IMR-90 (cell line): ENCODE results near the gene NATD1. TPM values are rescaled to one million over a fixed set of nuclear protein-coding genes. Genes with fewer than 3 reads are reported as not detected.

ENCODE experiments used
- ATAC-seq: fragments of 200-7000 bp; cut with Tn5 transposase; 2 replicates; pipeline ENCODE4 v1.9.1; 2020; ENCODE audit warnings: low read depth, mild to moderate bottlenecking, moderate library complexity
- BruUV-seq: library from RNA; stranded (reverse); fragments of 400-500 nt; replicated peaks from 2 replicates; lab custom pipeline; 2021; lab: Mats Ljungman, UMichigan
- CTCF ChIA-PET: fragments of 300-600 bp; formaldehyde crosslinking; extraction: SDS; loops from one replicate; lab custom pipeline; 2021; ENCODE audit warnings: antibody characterized with exemption; lab: Yijun Ruan, JAX
- POLR2A ChIA-PET: fragments of 300-600 bp; sonication (Branson Sonifier 250); formaldehyde crosslinking; loops from one replicate; lab custom pipeline; 2022; ENCODE audit warnings: antibody characterized with exemption; ENCODE audit not compliant: unreplicated experiment; lab: Charles Lee
- DNase-seq: peaks from one replicate; pipeline ENCODE4 v3.0.0; 2013
- H2AFZ ChIP-seq: replicated peaks from 2 replicates; pipeline ENCODE3; 2013; ENCODE audit warnings: low read length, mild to moderate bottlenecking; ENCODE audit not compliant: poor library complexity
- H2AK5ac ChIP-seq: 2 replicates; pipeline ENCODE4 v1.6.1; 2013; ENCODE audit warnings: low read depth, low read length, inconsistent platforms
- H2AK9ac ChIP-seq: replicated peaks from 2 replicates; pipeline ENCODE3; 2013; ENCODE audit warnings: mild to moderate bottlenecking, low read depth, low read length, moderate library complexity; ENCODE audit not compliant: poor library complexity
- H2BK120ac ChIP-seq: 2 replicates; pipeline ENCODE4 v1.6.1; 2013; ENCODE audit warnings: low read depth, low read length, inconsistent platforms
- H2BK15ac ChIP-seq: 3 replicates; pipeline ENCODE4 v1.6.1; 2013; ENCODE audit warnings: low read depth, low read length, inconsistent platforms
- H2BK20ac ChIP-seq: 2 replicates; pipeline ENCODE4 v1.6.1; 2013; ENCODE audit warnings: low read depth, mild to moderate bottlenecking, inconsistent platforms, low read length, moderate library complexity
- H2BK5ac ChIP-seq: 2 replicates; pipeline ENCODE4 v1.6.1; 2013; ENCODE audit warnings: mild to moderate bottlenecking, low read depth, low read length, inconsistent platforms; ENCODE audit not compliant: poor library complexity, severe bottlenecking
- H3K14ac ChIP-seq: replicated peaks from 2 replicates; pipeline ENCODE4 v1.6.1; 2013; ENCODE audit warnings: low read depth, low read length, inconsistent platforms
- H3K18ac ChIP-seq: 2 replicates; pipeline ENCODE4 v1.6.1; 2013; ENCODE audit warnings: low read depth, low read length, control low read depth
- H3K23ac ChIP-seq: 2 replicates; pipeline ENCODE4 v1.6.1; 2013; ENCODE audit warnings: low read depth, low read length, inconsistent platforms
- H3K27ac ChIP-seq: 2 replicates; pipeline ENCODE4 v1.5.1; 2013; ENCODE audit warnings: mild to moderate bottlenecking, control low read depth, low read length; ENCODE audit not compliant: insufficient read depth
- H3K27me3 ChIP-seq: 2 replicates; pipeline ENCODE4 v1.6.1; 2013; ENCODE audit warnings: low read length; ENCODE audit not compliant: control insufficient read depth, insufficient read depth
- H3K36me3 ChIP-seq: 2 replicates; pipeline ENCODE4 v1.6.1; 2013; ENCODE audit warnings: low read length, mixed read lengths; ENCODE audit not compliant: control insufficient read depth, insufficient read depth
- H3K4ac ChIP-seq: 2 replicates; pipeline ENCODE4 v1.6.1; 2013; ENCODE audit warnings: low read depth, low read length, inconsistent platforms
- H3K4me1 ChIP-seq: 2 replicates; pipeline ENCODE4 v1.6.1; 2013; ENCODE audit warnings: low read length, mixed read lengths; ENCODE audit not compliant: control insufficient read depth, insufficient read depth
- H3K4me2 ChIP-seq: 2 replicates; pipeline ENCODE4 v1.6.1; 2013; ENCODE audit warnings: low read depth, mild to moderate bottlenecking, control low read depth, low read length, moderate library complexity
- H3K4me3 ChIP-seq: 2 replicates; pipeline ENCODE4 v1.5.1; 2013; ENCODE audit warnings: low read depth, mild to moderate bottlenecking, control low read depth, low read length, moderate library complexity; ENCODE audit not compliant: insufficient read depth
- H3K56ac ChIP-seq: 2 replicates; pipeline ENCODE4 v1.6.1; 2013; ENCODE audit warnings: low read length, inconsistent platforms; ENCODE audit not compliant: insufficient read depth; ENCODE audit errors: extremely low read depth
- H3K79me1 ChIP-seq, 2 experiments: 2 replicates each; pipeline ENCODE4 v1.6.1; 2013; ENCODE audit warnings: low read length in 2 of 2, inconsistent platforms in 1 of 2, low read depth in 1 of 2
- H3K9ac ChIP-seq: 2 replicates; pipeline ENCODE4 v1.6.1; 2013; ENCODE audit warnings: low read depth, low read length, control low read depth
- H3K9me1 ChIP-seq: 2 replicates; pipeline ENCODE4 v1.6.1; 2013; ENCODE audit warnings: low read length, inconsistent platforms; ENCODE audit not compliant: insufficient read depth
- H3K9me3 ChIP-seq: 2 replicates; pipeline ENCODE4 v1.6.1; 2013; ENCODE audit warnings: low read length; ENCODE audit not compliant: control insufficient read depth, insufficient read depth
- H4K20me1 ChIP-seq: 2 replicates; pipeline ENCODE4 v1.6.1; 2013; ENCODE audit warnings: low read length, inconsistent platforms; ENCODE audit not compliant: insufficient read depth
- H4K5ac ChIP-seq: 2 replicates; pipeline ENCODE4 v1.6.1; 2013; ENCODE audit warnings: mild to moderate bottlenecking, low read depth, low read length, control low read depth
- H4K8ac ChIP-seq, 2 experiments: 2 replicates each; pipeline ENCODE4 v1.6.1; 2013; ENCODE audit warnings: low read depth in 2 of 2, low read length in 2 of 2, control low read depth in 1 of 2, inconsistent platforms in 1 of 2
- H4K91ac ChIP-seq: 2 replicates; pipeline ENCODE4 v1.6.1; 2013; ENCODE audit warnings: low read depth, low read length, inconsistent platforms; ENCODE audit not compliant: insufficient read depth
- CEBPB ChIP-seq: IDR thresholded peaks from 2 replicates; pipeline ENCODE4 v1.6.1; 2012; ENCODE audit warnings: low read depth, low read length, improper control_type of control experiment
- CHD1 ChIP-seq: IDR thresholded peaks from 2 replicates; pipeline ENCODE4 v1.6.1; 2012; ENCODE audit warnings: low read depth, low read length, improper control_type of control experiment
- FOS ChIP-seq: fragments of 150-350 bp; IDR thresholded peaks from 2 replicates; pipeline ENCODE4 v1.6.1; 2016; ENCODE audit warnings: low read depth, low read length
- MXI1 ChIP-seq: IDR thresholded peaks from 2 replicates; pipeline ENCODE4 v1.6.1; 2012; ENCODE audit warnings: low read depth, mild to moderate bottlenecking, low read length, moderate library complexity, borderline replicate concordance
- RAD21 ChIP-seq: IDR thresholded peaks from 2 replicates; pipeline ENCODE4 v1.6.1; 2012; ENCODE audit warnings: low read length, improper control_type of control experiment
- RCOR1 ChIP-seq: IDR thresholded peaks from 2 replicates; pipeline ENCODE4 v1.6.1; 2012; ENCODE audit warnings: mild to moderate bottlenecking, low read length, improper control_type of control experiment; ENCODE audit not compliant: insufficient replicate concordance
- RFX5 ChIP-seq: IDR thresholded peaks from 2 replicates; pipeline ENCODE4 v1.8.0; 2012; ENCODE audit warnings: low read depth, mild to moderate bottlenecking, low read length, moderate library complexity
- SMC3 ChIP-seq: fragments of 150-350 bp; IDR thresholded peaks from 2 replicates; pipeline ENCODE4 v1.6.1; 2016; ENCODE audit warnings: low read depth, mild to moderate bottlenecking, antibody characterized with exemption, low read length, moderate library complexity
- WGBS, 2 experiments: methylation state at CpG; one replicate each; pipeline versions ENCODE4 v1.1.5 to v1.1.7; 2013; ENCODE audit warnings: missing lambda C conversion rate in 2 of 2; ENCODE audit not compliant: insufficient read length in 1 of 2; ENCODE audit errors: extremely low coverage in 2 of 2; 5-methylcytosine and 5-hydroxymethylcytosine counted together
- dilution Hi-C: fragments of 300-500 bp; cut with HindIII; formaldehyde crosslinking; loops from one replicate; pipeline ENCODE4 v1.14.3; 2018; ENCODE audit warnings: low sequenced_read_pairs; ENCODE audit not compliant: unreplicated experiment
- in situ Hi-C: fragments of 300-500 bp; cut with MboI; formaldehyde crosslinking; loops from 3 replicates; pipeline ENCODE4 v1.14.3; 2019; ENCODE audit warnings: low sequenced_read_pairs, inconsistent platforms, mixed read lengths
- intact Hi-C: fragments of 100-400 bp; cut with micrococcal nuclease; formaldehyde crosslinking; loops from 2 replicates; pipeline ENCODE4 v1.10.0; 2022
- polyA plus RNA-seq, 3 experiments: library from polyadenylated mRNA; depleted of rRNA; stranded (reverse); fragments of >200 nt; gene quantifications; 2 replicates each; pipeline ENCODE4 v1.2.3, GENCODE V29; 2012; ENCODE audit warnings: low replicate concordance in 1 of 3
- total RNA-seq: library from RNA; depleted of rRNA; stranded (reverse); fragments of >200 nt; gene quantifications from 2 replicates; pipeline ENCODE4 v1.2.3, GENCODE V29; 2012
- TF ChIP-seq, protein P1 (sequence below): fragments of 150-350 bp; IDR thresholded peaks from 2 replicates; pipeline ENCODE4 v1.6.1; 2016; ENCODE audit warnings: low read depth, mild to moderate bottlenecking, low read length, moderate library complexity, borderline replicate concordance
- TF ChIP-seq, protein P2 (sequence below): fragments of 150-350 bp; IDR thresholded peaks from 2 replicates; pipeline ENCODE4 v1.6.1; 2017; ENCODE audit warnings: mild to moderate bottlenecking, antibody characterized with exemption, low read length, low read depth
- TF ChIP-seq, protein P3 (sequence below): conservative IDR thresholded peaks from 2 replicates; pipeline ENCODE4 v1.5.1; 2012; ENCODE audit warnings: mild to moderate bottlenecking, low read depth, low read length, improper control_type of control experiment

Gene NATD1
- total and polyA plus RNA-seq, 2 of the 4 experiments (the other 2 are of a cell fraction): 0.90 to 4.3 TPM

DNA sequence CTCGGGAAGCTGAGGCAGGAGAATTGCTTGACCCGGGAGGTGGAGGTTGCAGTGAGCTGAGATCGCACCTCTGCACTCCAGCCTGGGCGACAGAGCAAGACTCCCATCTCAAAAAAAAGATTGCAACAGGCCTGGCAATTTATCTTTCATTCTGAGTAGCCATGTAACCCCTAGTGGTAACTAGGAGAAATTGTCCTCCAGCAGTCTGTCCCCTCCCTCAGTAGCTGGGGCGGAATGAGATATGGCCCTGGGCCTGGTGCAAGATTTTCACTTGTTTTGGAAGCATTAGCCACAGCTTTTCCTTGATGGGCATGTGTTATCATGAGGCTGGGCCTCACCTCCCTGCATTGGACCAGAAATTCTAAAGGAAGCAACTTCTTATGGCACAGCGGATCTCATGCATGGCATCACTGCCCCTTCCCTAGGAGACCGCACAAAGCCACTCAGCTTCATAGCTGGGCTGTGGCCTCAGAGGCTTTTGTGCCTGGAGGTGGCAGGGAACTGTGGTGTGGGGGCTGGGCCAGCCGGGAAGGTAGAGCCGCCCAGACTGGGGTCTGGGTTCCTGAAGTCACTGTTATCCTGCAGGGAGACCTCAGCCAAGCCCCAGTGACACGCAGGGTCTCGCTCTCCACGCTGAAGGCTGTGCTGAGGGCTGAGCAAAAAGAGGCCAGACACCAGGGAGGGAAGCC is 13.4 kb downstream of the NATD1 start (continued):
- TF ChIP-seq, protein P1, sequence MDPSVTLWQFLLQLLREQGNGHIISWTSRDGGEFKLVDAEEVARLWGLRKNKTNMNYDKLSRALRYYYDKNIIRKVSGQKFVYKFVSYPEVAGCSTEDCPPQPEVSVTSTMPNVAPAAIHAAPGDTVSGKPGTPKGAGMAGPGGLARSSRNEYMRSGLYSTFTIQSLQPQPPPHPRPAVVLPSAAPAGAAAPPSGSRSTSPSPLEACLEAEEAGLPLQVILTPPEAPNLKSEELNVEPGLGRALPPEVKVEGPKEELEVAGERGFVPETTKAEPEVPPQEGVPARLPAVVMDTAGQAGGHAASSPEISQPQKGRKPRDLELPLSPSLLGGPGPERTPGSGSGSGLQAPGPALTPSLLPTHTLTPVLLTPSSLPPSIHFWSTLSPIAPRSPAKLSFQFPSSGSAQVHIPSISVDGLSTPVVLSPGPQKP: no peak

DNA sequence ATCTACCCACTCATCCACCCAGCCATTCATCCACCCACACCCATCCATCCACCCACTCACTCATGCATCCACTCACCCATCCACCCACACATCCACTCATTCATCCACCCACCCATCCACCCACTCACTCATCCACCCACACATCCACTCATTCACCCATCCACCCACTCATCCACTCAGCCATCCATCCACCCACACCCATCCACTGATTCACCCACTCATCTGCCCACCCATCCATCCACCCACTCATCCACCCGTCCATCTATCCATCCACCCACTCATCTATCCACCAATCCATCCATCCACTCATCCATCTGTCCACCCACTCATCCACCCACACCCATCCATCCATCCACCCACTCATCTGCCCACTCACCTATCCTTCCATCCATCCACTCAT is 17.3 kb downstream of the NATD1 start:
- Histone ChIP-seq H3K9me1 (no peaks in the 10 kb centered on the region), H3K4me1 (0 out of 2 replicates have a peak, but pooled peaks cover 1% of the 10 kb centered on the region), H2BK5ac (peak overlapping the region; percentile 23), H3K79me1 (no peaks in the 10 kb centered on the region; a peak in 1 of 4 replicates), H3K4ac (no peak overlapping the region), H4K91ac (no peak overlapping the region), H2BK120ac (no peak overlapping the region), H3K27ac (no peak overlapping the region), H3K14ac (no peak overlapping the region), H3K56ac (no peak overlapping the region), H3K27me3 (no peaks in the 10 kb centered on the region), H4K20me1 (no peaks in the 10 kb centered on the region; the same call in 1 of the 2 replicates), H2AFZ (no peak overlapping the region), H4K5ac (no peak overlapping the region), H4K8ac (no peak overlapping the region), H2BK15ac (no peak overlapping the region), H3K36me3 (no peaks in the 10 kb centered on the region), H3K9me3 (peaks cover 3% of the 10 kb centered on the region; the same call in 1 of the 2 replicates), H3K4me3 (no peak overlapping the region), H3K18ac (no peak overlapping the region), H3K23ac (no peak overlapping the region), H2AK5ac (no peak overlapping the region), H3K4me2 (no peak overlapping the region), H2BK20ac (no peak overlapping the region), H3K9ac (no peak overlapping the region), H2AK9ac (no peak overlapping the region)
- no peak for DNase-seq
- ATAC-seq: no peak
- 60% methylated on average over 1 of the region's 1 CpG; no CpG with 5 or more reads in 1 of the 2 experiments for WGBS, 2 experiments
- in situ Hi-C loops: no loop called here
- dilution Hi-C loops: no loop called here
- ChIA-PET POLR2A (no interaction called here), CTCF (no interaction called here)
- no TSS peak for BruUV-seq
- intact Hi-C loops: no loop called here
- TF ChIP-seq, protein P2, sequence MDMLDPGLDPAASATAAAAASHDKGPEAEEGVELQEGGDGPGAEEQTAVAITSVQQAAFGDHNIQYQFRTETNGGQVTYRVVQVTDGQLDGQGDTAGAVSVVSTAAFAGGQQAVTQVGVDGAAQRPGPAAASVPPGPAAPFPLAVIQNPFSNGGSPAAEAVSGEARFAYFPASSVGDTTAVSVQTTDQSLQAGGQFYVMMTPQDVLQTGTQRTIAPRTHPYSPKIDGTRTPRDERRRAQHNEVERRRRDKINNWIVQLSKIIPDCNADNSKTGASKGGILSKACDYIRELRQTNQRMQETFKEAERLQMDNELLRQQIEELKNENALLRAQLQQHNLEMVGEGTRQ: no peak
- TF ChIP-seq FOS: no peak
- TF ChIP-seq CHD1: no peak
- TF ChIP-seq, protein P1: no peak
- TF ChIP-seq, protein P3, sequence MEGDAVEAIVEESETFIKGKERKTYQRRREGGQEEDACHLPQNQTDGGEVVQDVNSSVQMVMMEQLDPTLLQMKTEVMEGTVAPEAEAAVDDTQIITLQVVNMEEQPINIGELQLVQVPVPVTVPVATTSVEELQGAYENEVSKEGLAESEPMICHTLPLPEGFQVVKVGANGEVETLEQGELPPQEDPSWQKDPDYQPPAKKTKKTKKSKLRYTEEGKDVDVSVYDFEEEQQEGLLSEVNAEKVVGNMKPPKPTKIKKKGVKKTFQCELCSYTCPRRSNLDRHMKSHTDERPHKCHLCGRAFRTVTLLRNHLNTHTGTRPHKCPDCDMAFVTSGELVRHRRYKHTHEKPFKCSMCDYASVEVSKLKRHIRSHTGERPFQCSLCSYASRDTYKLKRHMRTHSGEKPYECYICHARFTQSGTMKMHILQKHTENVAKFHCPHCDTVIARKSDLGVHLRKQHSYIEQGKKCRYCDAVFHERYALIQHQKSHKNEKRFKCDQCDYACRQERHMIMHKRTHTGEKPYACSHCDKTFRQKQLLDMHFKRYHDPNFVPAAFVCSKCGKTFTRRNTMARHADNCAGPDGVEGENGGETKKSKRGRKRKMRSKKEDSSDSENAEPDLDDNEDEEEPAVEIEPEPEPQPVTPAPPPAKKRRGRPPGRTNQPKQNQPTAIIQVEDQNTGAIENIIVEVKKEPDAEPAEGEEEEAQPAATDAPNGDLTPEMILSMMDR: no peak
- TF ChIP-seq CEBPB: no peak
- no peak for TF ChIP-seq RCOR1
- no peak for TF ChIP-seq RFX5
- TF ChIP-seq SMC3: no peak
- TF ChIP-seq MXI1: no peak
- TF ChIP-seq RAD21: no peak
